Hepatocyte (in vitro differentiated cells): ENCODE measurements around the gene MAGI1.

Source experiments
- CTCF ChIP-seq: fragments of 200-600 bp; sonication (generic); IDR thresholded peaks from 2 replicates; pipeline ENCODE4 v1.5.1; 2016; ENCODE audit warnings: antibody characterized with exemption, mild to moderate bottlenecking; ENCODE audit not compliant: poor library complexity
- EZH2 ChIP-seq: fragments of 200-600 bp; sonication (generic); IDR thresholded peaks from 2 replicates; pipeline ENCODE4 v1.6.1; 2016; ENCODE audit warnings: antibody characterized with exemption, mild to moderate bottlenecking, borderline replicate concordance
- EZH2phosphoT487 ChIP-seq: fragments of 200-600 bp; sonication (generic); IDR thresholded peaks from one replicate; pipeline ENCODE4 v1.6.1; 2018; ENCODE audit warnings: antibody characterized with exemption, mild to moderate bottlenecking, low read depth, moderate library complexity; ENCODE audit not compliant: unreplicated experiment, severe bottlenecking

GRCh38 chr3:65314269-65314668 lies 724.4 kb downstream of the MAGI1 start:
- no peak for TF ChIP-seq CTCF
- TF ChIP-seq EZH2phosphoT487 = no peak
- no peak for TF ChIP-seq EZH2
